Endodermal cell (in vitro differentiated cells): ENCODE measurements around the gene SBF2. TPM values are rescaled to one million over a fixed set of nuclear protein-coding genes. Genes with fewer than 3 reads are reported as not detected.

Source experiments
- DNase-seq: peaks from one replicate; pipeline ENCODE4 v3.0.0-alpha.2; 2017
- H3K27ac ChIP-seq: 2 replicates; pipeline ENCODE4 v1.5.1; 2013; ENCODE audit warnings: mild to moderate bottlenecking, low read depth, low read length, moderate library complexity
- H3K27me3 ChIP-seq: 2 replicates; pipeline ENCODE4 v1.6.1; 2013; ENCODE audit warnings: mild to moderate bottlenecking, low read length, moderate library complexity; ENCODE audit not compliant: insufficient read depth, control insufficient read depth, poor library complexity, severe bottlenecking
- H3K36me3 ChIP-seq: 2 replicates; pipeline ENCODE4 v1.7.0; 2013; ENCODE audit warnings: mild to moderate bottlenecking, low read length, moderate library complexity; ENCODE audit not compliant: control insufficient read depth, insufficient read depth
- H3K4me1 ChIP-seq: one replicate; pipeline ENCODE4 v1.7.0; 2013; ENCODE audit warnings: low read length; ENCODE audit not compliant: control insufficient read depth, insufficient read depth
- H3K4me3 ChIP-seq: 2 replicates; pipeline ENCODE4 v1.5.1; 2013; ENCODE audit warnings: mild to moderate bottlenecking, low read length, moderate library complexity
- H3K9ac ChIP-seq: 2 replicates; pipeline ENCODE4 v1.6.1; 2013; ENCODE audit warnings: mild to moderate bottlenecking, low read length, moderate library complexity; ENCODE audit not compliant: poor library complexity, severe bottlenecking; ENCODE audit errors: extremely low read depth
- H3K9me3 ChIP-seq: 2 replicates; pipeline ENCODE4 v1.6.1; 2013; ENCODE audit warnings: mild to moderate bottlenecking, low read length, moderate library complexity; ENCODE audit not compliant: control insufficient read depth
- H3K27ac Mint-ChIP-seq: 2 replicates; pipeline ENCODE4 v1.8.0; 2020; ENCODE audit warnings: mixed read lengths
- H3K27me3 Mint-ChIP-seq: 2 replicates; pipeline ENCODE4 v1.8.0; 2021; ENCODE audit warnings: mild to moderate bottlenecking, mixed read lengths; ENCODE audit not compliant: insufficient read depth
- H3K36me3 Mint-ChIP-seq: 2 replicates; pipeline ENCODE4 v1.8.0; 2020; ENCODE audit warnings: low read depth, mixed read lengths
- H3K4me1 Mint-ChIP-seq: 2 replicates; pipeline ENCODE4 v1.8.0; 2020; ENCODE audit warnings: mixed read lengths
- H3K4me3 Mint-ChIP-seq: 2 replicates; pipeline ENCODE4 v1.8.0; 2020; ENCODE audit warnings: mild to moderate bottlenecking, moderate library complexity, mixed read lengths
- H3K9me3 Mint-ChIP-seq: 2 replicates; pipeline ENCODE4 v1.8.0; 2020; ENCODE audit warnings: mild to moderate bottlenecking, mixed read lengths
- WGBS, 2 experiments: methylation state at CpG; one replicate each; pipeline versions ENCODE4 v1.1.5 to v1.1.7; 2013; ENCODE audit warnings: missing lambda C conversion rate in 2 of 2, mixed read lengths in 1 of 2; ENCODE audit not compliant: insufficient coverage in 1 of 2, insufficient read length in 1 of 2; 5-methylcytosine and 5-hydroxymethylcytosine counted together
- total RNA-seq, 2 donors: library from RNA; stranded (reverse); fragmentation: NEBNext Ultra II Directional in 1 of 2; extraction: Animal tissue kit (Norgen Biotek cat#: 25700) in 1 of 2; gene quantifications; 2 replicates in 1 of 2; 3 replicates in 1 of 2; pipeline ENCODE4 v1.2.1, GENCODE V29; 2021
- TF ChIP-seq, protein P1 (sequence below): fragments of 200-600 bp; sonication (generic); conservative IDR thresholded peaks from 2 replicates; pipeline ENCODE4 v1.5.0; 2021; ENCODE audit warnings: antibody characterized with exemption, mild to moderate bottlenecking

SBF2 gene
- total RNA-seq, 2 donors from 2014 or later, result 27.1 to 32.5 TPM

DNA sequence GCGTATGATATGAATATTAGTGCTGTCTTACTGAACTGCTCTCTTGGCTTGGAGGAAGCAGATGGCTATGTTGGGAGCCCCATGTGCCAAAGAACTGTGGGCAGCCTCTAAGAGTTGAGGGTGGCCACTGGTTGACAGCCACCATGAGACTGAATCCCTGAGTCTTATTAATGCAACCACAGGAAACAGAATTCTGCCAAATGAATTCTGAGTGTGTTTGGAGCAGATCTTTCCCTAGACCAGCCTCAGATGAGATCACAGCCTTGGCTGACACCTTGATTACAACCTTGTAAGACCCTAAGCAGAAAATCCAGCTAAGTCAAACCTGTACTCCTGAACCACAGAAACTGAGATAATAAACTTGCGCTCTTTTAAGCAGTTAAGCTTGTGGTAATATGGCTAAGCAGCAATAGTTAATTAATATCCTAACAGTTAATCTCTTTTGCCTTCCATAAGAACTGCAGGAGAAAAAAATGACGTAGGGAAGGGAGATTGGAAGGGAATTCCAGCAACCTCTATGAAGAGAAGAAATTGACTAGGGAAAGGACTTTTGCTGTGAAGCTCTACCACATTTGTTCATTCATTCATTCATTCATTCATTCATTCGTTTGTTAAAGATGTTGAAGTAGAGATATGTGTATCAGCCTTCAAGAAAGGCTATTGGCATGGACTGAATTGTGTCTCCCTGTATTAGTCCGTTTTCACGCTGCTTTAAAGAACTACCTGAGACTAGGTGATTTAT is 37.7 kb upstream of the SBF2 start:
- peaks cover 10% of the 10 kb centered on the region for H3K9me3 ChIP-seq
- Mint-ChIP-seq H3K4me1 (peaks cover 4% of the 10 kb centered on the region), H3K9me3 (peaks cover 6% of the 10 kb centered on the region), H3K4me3 (no peak overlapping the region), H3K27me3 (peaks cover 6% of the 10 kb centered on the region), H3K27ac (no peak overlapping the region), H3K36me3 (no peaks in the 10 kb centered on the region)
- no peak overlapping the region for H3K9ac ChIP-seq
- H3K27me3 ChIP-seq, result no peaks in the 10 kb centered on the region
- WGBS, 2 experiments, result 89 to 98% methylated on average over 4 to 5 of the region's 6 CpGs
- H3K27ac ChIP-seq, result no peak overlapping the region
- H3K36me3 ChIP-seq, result no peaks in the 10 kb centered on the region
- no peak overlapping the region for H3K4me3 ChIP-seq
- no peak for DNase-seq
- TF ChIP-seq, protein P1, sequence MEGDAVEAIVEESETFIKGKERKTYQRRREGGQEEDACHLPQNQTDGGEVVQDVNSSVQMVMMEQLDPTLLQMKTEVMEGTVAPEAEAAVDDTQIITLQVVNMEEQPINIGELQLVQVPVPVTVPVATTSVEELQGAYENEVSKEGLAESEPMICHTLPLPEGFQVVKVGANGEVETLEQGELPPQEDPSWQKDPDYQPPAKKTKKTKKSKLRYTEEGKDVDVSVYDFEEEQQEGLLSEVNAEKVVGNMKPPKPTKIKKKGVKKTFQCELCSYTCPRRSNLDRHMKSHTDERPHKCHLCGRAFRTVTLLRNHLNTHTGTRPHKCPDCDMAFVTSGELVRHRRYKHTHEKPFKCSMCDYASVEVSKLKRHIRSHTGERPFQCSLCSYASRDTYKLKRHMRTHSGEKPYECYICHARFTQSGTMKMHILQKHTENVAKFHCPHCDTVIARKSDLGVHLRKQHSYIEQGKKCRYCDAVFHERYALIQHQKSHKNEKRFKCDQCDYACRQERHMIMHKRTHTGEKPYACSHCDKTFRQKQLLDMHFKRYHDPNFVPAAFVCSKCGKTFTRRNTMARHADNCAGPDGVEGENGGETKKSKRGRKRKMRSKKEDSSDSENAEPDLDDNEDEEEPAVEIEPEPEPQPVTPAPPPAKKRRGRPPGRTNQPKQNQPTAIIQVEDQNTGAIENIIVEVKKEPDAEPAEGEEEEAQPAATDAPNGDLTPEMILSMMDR, result no peak
- peaks cover 11% of the 10 kb centered on the region for H3K4me1 ChIP-seq

DNA sequence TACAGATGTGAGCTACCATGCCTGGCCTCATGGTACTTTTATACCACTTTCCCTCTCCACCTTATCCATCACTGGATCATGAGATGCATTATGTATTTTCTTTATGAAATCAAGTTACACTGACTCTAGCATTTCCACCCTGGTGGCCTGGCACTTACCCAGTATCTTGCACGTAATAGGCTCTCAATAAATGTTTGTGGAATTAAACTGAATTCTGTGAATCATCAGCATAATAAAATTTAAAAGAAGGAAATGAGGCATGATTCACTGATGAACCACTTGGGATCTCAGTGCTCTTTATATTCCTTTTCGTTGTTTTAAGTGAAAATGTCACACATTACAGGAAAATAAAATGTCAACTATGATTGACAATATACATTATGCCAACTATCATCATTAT is 35.9 kb upstream of the SBF2 start:
- peaks cover 10% of the 10 kb centered on the region for H3K9me3 ChIP-seq
- H3K27ac ChIP-seq, result no peak overlapping the region
- peaks cover 6% of the 10 kb centered on the region for H3K9me3 Mint-ChIP-seq
- WGBS, 2 experiments, result 93 to 94% methylated on average over 2 of the region's 2 CpGs
- peaks cover 21% of the 10 kb centered on the region for H3K4me1 Mint-ChIP-seq
- no peak overlapping the region for H3K4me3 ChIP-seq
- H3K27me3 ChIP-seq, result no peaks in the 10 kb centered on the region
- TF ChIP-seq, protein P1, result no peak
- no peaks in the 10 kb centered on the region for H3K36me3 Mint-ChIP-seq
- DNase-seq, result no peak
- no peak overlapping the region for H3K9ac ChIP-seq
- peaks cover 6% of the 10 kb centered on the region for H3K27me3 Mint-ChIP-seq
- peaks cover 23% of the 10 kb centered on the region for H3K4me1 ChIP-seq
- H3K36me3 ChIP-seq, result no peaks in the 10 kb centered on the region
- H3K27ac Mint-ChIP-seq, result no peak overlapping the region
- H3K4me3 Mint-ChIP-seq, result no peak overlapping the region

DNA sequence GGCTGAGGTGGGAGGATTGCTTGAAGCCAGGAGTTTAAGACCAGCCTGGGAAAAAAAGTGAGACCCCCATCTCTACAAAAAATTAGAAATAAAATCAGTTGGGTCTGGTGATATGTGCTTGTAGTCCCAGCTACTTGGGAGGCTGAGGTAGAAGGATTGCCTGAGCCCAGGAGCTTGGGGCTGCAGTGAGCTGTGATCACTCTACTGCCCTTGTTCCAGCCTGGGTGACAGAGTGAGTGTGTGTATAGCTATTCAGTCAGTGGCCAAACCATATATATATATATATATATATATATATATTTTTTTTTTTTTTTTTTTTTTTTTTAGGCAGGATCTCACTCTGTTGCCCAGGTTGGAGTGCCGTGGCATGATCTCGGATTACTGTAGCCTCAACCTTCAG is 35.3 kb upstream of the SBF2 start:
- Mint-ChIP-seq H3K4me3 (no peak overlapping the region), H3K27ac (no peak overlapping the region), H3K9me3 (peaks cover 6% of the 10 kb centered on the region), H3K4me1 (peaks cover 27% of the 10 kb centered on the region), H3K36me3 (no peaks in the 10 kb centered on the region), H3K27me3 (peaks cover 6% of the 10 kb centered on the region)
- WGBS, 2 experiments, result 97% methylated on average over 2 of the region's 2 CpGs; no CpG with 5 or more reads in 1 of the 2 experiments
- Histone ChIP-seq H3K36me3 (no peaks in the 10 kb centered on the region), H3K27me3 (no peaks in the 10 kb centered on the region), H3K4me1 (peaks cover 27% of the 10 kb centered on the region), H3K9me3 (peaks cover 10% of the 10 kb centered on the region), H3K27ac (no peak overlapping the region), H3K4me3 (no peak overlapping the region), H3K9ac (no peak overlapping the region)
- no peak for DNase-seq
- TF ChIP-seq, protein P1, result no peak
